H1 (cell line): ENCODE measurements around the gene CACNB1. TPM values are rescaled to one million over a fixed set of nuclear protein-coding genes. Genes with fewer than 3 reads are reported as not detected.

Experiments
- CTCF ChIA-PET: fragments of 300-600 bp; sonication (Branson Sonifier 250); formaldehyde crosslinking; loops from one replicate; lab custom pipeline; 2021; ENCODE audit not compliant: partially characterized antibody; lab: Charles Lee
- POLR2A ChIA-PET: fragments of 300-600 bp; sonication (Branson Sonifier 250); formaldehyde crosslinking; loops from one replicate; lab custom pipeline; 2021; ENCODE audit warnings: inconsistent platforms; ENCODE audit not compliant: partially characterized antibody; lab: Charles Lee
- DNase-seq, 2 experiments: peaks; one replicate each; pipeline versions ENCODE4 v3.0.0 to v3.0.0-alpha.2; 2010 to 2022; ENCODE audit warnings: low spot score in 2 of 2, low read depth in 1 of 2, mixed read lengths in 1 of 2
- FAIRE-seq: peaks from 2 replicates; lab custom pipeline; 2011; peaks lifted over from hg19 to GRCh38; lab: Jason Lieb, UNC
- H2AFZ ChIP-seq: 2 replicates; pipeline ENCODE4 v1.8.1; 2012; ENCODE audit warnings: low read length, inconsistent platforms
- H2AK5ac ChIP-seq: 2 replicates; pipeline ENCODE4 v1.6.1; 2013; ENCODE audit warnings: low read depth, low read length
- H2BK120ac ChIP-seq: replicated peaks from 2 replicates; pipeline ENCODE3; 2013; ENCODE audit warnings: low read depth, low read length, inconsistent platforms
- H2BK12ac ChIP-seq: 2 replicates; pipeline ENCODE4 v1.6.1; 2013; ENCODE audit warnings: low read depth, low read length
- H2BK15ac ChIP-seq: 2 replicates; pipeline ENCODE4 v1.6.1; 2013; ENCODE audit warnings: low read length
- H2BK20ac ChIP-seq: 2 replicates; pipeline ENCODE4 v1.6.1; 2013; ENCODE audit warnings: low read length
- H2BK5ac ChIP-seq: 2 replicates; pipeline ENCODE4 v1.6.1; 2013; ENCODE audit warnings: low read depth, low read length
- H3K14ac ChIP-seq: 2 replicates; pipeline ENCODE4 v1.6.1; 2013; ENCODE audit warnings: inconsistent platforms; ENCODE audit not compliant: insufficient read length
- H3K18ac ChIP-seq: 2 replicates; pipeline ENCODE4 v1.6.1; 2013; ENCODE audit warnings: low read length; ENCODE audit errors: extremely low read depth
- H3K23ac ChIP-seq: 2 replicates; pipeline ENCODE4 v1.6.1; 2013; ENCODE audit warnings: inconsistent platforms; ENCODE audit not compliant: insufficient read length
- H3K23me2 ChIP-seq: 2 replicates; pipeline ENCODE4 v1.6.1; 2013; ENCODE audit warnings: low read depth, low read length
- H3K27ac ChIP-seq: 2 replicates; pipeline ENCODE4 v1.6.1; 2011; ENCODE audit warnings: low read depth, low read length, inconsistent platforms
- H3K27me3 ChIP-seq, 4 experiments: replicated peaks in 1 of 4; 1 replicate in 1 of 4; 2 replicates in 3 of 4; pipeline versions ENCODE4 v1.6.1 to v1.8.1; 2011 to 2013; ENCODE audit warnings: low read length in 3 of 4, mild to moderate bottlenecking in 3 of 4, inconsistent platforms in 2 of 4, mixed read lengths in 2 of 4, moderate library complexity in 1 of 4; ENCODE audit not compliant: control insufficient read depth in 3 of 4, insufficient read depth in 3 of 4; ENCODE audit errors: extremely low read depth in 1 of 4
- H3K36me3 ChIP-seq, 4 experiments: 2 replicates each; pipeline versions ENCODE4 v1.6.1 to v1.8.1; 2011 to 2013; ENCODE audit warnings: mild to moderate bottlenecking in 4 of 4, low read length in 3 of 4, moderate library complexity in 2 of 4, control low read depth in 1 of 4, inconsistent platforms in 1 of 4; ENCODE audit not compliant: insufficient read depth in 4 of 4, control insufficient read depth in 2 of 4
- H3K4ac ChIP-seq: replicated peaks from 2 replicates; pipeline ENCODE3; 2013; ENCODE audit warnings: low read length, low read depth, mixed read lengths, inconsistent platforms; ENCODE audit not compliant: insufficient read length
- H3K4me1 ChIP-seq, 4 experiments: replicated peaks in 1 of 4; 1 replicate in 1 of 4; 2 replicates in 3 of 4; pipeline versions ENCODE4 v1.6.1 to v1.8.1; 2011 to 2013; ENCODE audit warnings: low read length in 3 of 4, inconsistent platforms in 2 of 4, mixed read lengths in 1 of 4; ENCODE audit not compliant: insufficient read depth in 4 of 4, control insufficient read depth in 3 of 4
- H3K4me2 ChIP-seq, 2 experiments: 2 replicates each; pipeline versions ENCODE4 v1.6.1 to v1.8.1; 2011 to 2013; ENCODE audit warnings: low read depth in 2 of 2, low read length in 2 of 2, control low read depth in 1 of 2, inconsistent platforms in 1 of 2, mild to moderate bottlenecking in 1 of 2; ENCODE audit not compliant: insufficient read depth in 1 of 2
- H3K4me3 ChIP-seq, 4 experiments: fragments of 200-600, 300-600 bp in 1 of 4; sonication (generic), shearing (Covaris generic), sonication (Bioruptor Twin) in 1 of 4; 2 replicates each; pipeline versions ENCODE4 v1.5.1 to v1.8.1; 2011 to 2016; ENCODE audit warnings: low read length in 4 of 4, low read depth in 3 of 4, control low read depth in 2 of 4, inconsistent platforms in 2 of 4, mild to moderate bottlenecking in 2 of 4, mixed read lengths in 1 of 4, moderate library complexity in 1 of 4; ENCODE audit not compliant: insufficient read depth in 2 of 4; ENCODE audit errors: extremely low read depth in 1 of 4
- H3K56ac ChIP-seq: replicated peaks from 2 replicates; pipeline ENCODE3; 2013; ENCODE audit warnings: low read depth, mild to moderate bottlenecking, mixed read lengths, low read length, inconsistent platforms; ENCODE audit not compliant: insufficient read length
- H3K79me1 ChIP-seq: 2 replicates; pipeline ENCODE4 v1.6.1; 2013; ENCODE audit warnings: low read depth, low read length, control low read depth
- H3K79me2 ChIP-seq, 2 experiments: 2 replicates each; pipeline versions ENCODE4 v1.6.1 to v1.8.1; 2012 to 2013; ENCODE audit warnings: low read length in 2 of 2, mild to moderate bottlenecking in 2 of 2, inconsistent platforms in 1 of 2; ENCODE audit not compliant: insufficient read depth in 2 of 2, control insufficient read depth in 1 of 2
- H3K9ac ChIP-seq, 4 experiments: replicated peaks in 1 of 4; 1 replicate in 1 of 4; 2 replicates in 3 of 4; pipeline versions ENCODE4 v1.6.1 to v1.8.1; 2011 to 2013; ENCODE audit warnings: low read depth in 3 of 4, low read length in 3 of 4, control low read depth in 2 of 4, mild to moderate bottlenecking in 2 of 4, moderate library complexity in 2 of 4, inconsistent platforms in 1 of 4; ENCODE audit errors: extremely low read depth in 1 of 4
- H3K9me3 ChIP-seq, 2 experiments: 2 replicates each; pipeline versions ENCODE4 v1.6.1 to v1.8.1; 2012 to 2013; ENCODE audit warnings: mild to moderate bottlenecking in 2 of 2, moderate library complexity in 2 of 2, control low read depth in 1 of 2, inconsistent platforms in 1 of 2, low read depth in 1 of 2, low read length in 1 of 2, mixed read lengths in 1 of 2; ENCODE audit not compliant: insufficient read depth in 2 of 2
- H4K20me1 ChIP-seq, 2 experiments: replicated peaks in 1 of 2; 2 replicates each; pipeline versions ENCODE3 to v1.8.1; 2011 to 2013; ENCODE audit warnings: inconsistent platforms in 2 of 2, low read length in 2 of 2, mild to moderate bottlenecking in 1 of 2; ENCODE audit not compliant: insufficient read depth in 2 of 2, control insufficient read depth in 1 of 2
- H4K5ac ChIP-seq: 2 replicates; pipeline ENCODE4 v1.6.1; 2013; ENCODE audit warnings: low read length, low read depth, mixed read lengths, inconsistent platforms; ENCODE audit not compliant: insufficient read length
- H4K8ac ChIP-seq: 2 replicates; pipeline ENCODE4 v1.8.0; 2013; ENCODE audit warnings: mild to moderate bottlenecking, moderate library complexity, low read length, inconsistent platforms; ENCODE audit not compliant: insufficient read depth; ENCODE audit errors: extremely low read depth
- H4K91ac ChIP-seq: replicated peaks from 2 replicates; pipeline ENCODE3; 2013; ENCODE audit warnings: low read length, mixed read lengths, inconsistent platforms; ENCODE audit not compliant: insufficient read length
- CHD1 ChIP-seq: IDR thresholded peaks from 2 replicates; pipeline ENCODE4 v1.6.1; 2012; ENCODE audit warnings: low read depth, low read length, improper control_type of control experiment
- JUN ChIP-seq: IDR thresholded peaks from 2 replicates; pipeline ENCODE4 v1.6.1; 2011; ENCODE audit warnings: low read depth, mild to moderate bottlenecking, improper control_type of control experiment, low read length
- MAFK ChIP-seq: IDR thresholded peaks from 2 replicates; pipeline ENCODE4 v1.6.1; 2012; ENCODE audit warnings: low read depth, mild to moderate bottlenecking, improper control_type of control experiment, low read length
- RBBP5 ChIP-seq: IDR thresholded peaks from 2 replicates; pipeline ENCODE4 v1.7.1; 2012; ENCODE audit warnings: low read depth, mild to moderate bottlenecking, inconsistent platforms, low read length, moderate library complexity, borderline replicate concordance
- SIN3A ChIP-seq, 2 experiments: IDR thresholded peaks in 1 of 2; conservative IDR thresholded peaks in 1 of 2; 2 replicates each; pipeline ENCODE4 v1.6.1; 2011 to 2012; ENCODE audit warnings: low read length in 2 of 2, improper control_type of control experiment in 1 of 2, low read depth in 1 of 2, mild to moderate bottlenecking in 1 of 2
- SRF ChIP-seq: IDR thresholded peaks from 2 replicates; pipeline ENCODE4 v1.6.1; 2011; ENCODE audit warnings: mild to moderate bottlenecking, low read depth, low read length, moderate library complexity
- TAF7 ChIP-seq: optimal IDR thresholded peaks from 2 replicates; pipeline ENCODE3; 2011; ENCODE audit warnings: low read depth, mild to moderate bottlenecking, inconsistent platforms, low read length, moderate library complexity, borderline replicate concordance
- TCF12 ChIP-seq: IDR thresholded peaks from 2 replicates; pipeline ENCODE4 v1.6.1; 2011; ENCODE audit warnings: low read depth, mild to moderate bottlenecking, low read length
- YY1 ChIP-seq: IDR thresholded peaks from 2 replicates; pipeline ENCODE4 v1.6.1; 2011; ENCODE audit warnings: low read depth, mild to moderate bottlenecking, low read length
- WGBS, 2 experiments: shearing (Covaris generic) in 1 of 2; methylation state at CpG; one replicate each; pipeline versions ENCODE4 v1.1.6 to v1.1.7; 2013 to 2015; ENCODE audit warnings: low lambda C conversion rate in 2 of 2, mixed read lengths in 2 of 2, inconsistent platforms in 1 of 2, low coverage in 1 of 2, missing lambda C conversion rate in 1 of 2; ENCODE audit not compliant: insufficient replicate concordance in 2 of 2, insufficient coverage in 1 of 2, insufficient read length in 1 of 2; ENCODE audit errors: extremely low coverage in 1 of 2, missing lambda C conversion rate in 1 of 2; 5-methylcytosine and 5-hydroxymethylcytosine counted together
- polyA plus RNA-seq, 7 experiments: library from polyadenylated mRNA; depleted of rRNA in 3 of 7; stranded (reverse) in 5 of 7; unstranded in 2 of 7; fragments of >200 nt in 5 of 7; fragments of 200-250 nt in 2 of 7; gene quantifications; 1 replicate in 5 of 7; 2 replicates in 1 of 7; 4 replicates in 1 of 7; pipeline versions ENCODE4 v1.2.1 to v1.2.3, GENCODE V29; 2011 to 2013; ENCODE audit warnings: missing spikeins in 2 of 7, mixed read lengths in 2 of 7
- total RNA-seq: library from RNA; stranded (reverse); fragmentation: NEBNext Ultra II Directional; extraction: Animal tissue kit (Norgen Biotek cat#: 25700); gene quantifications from 2 replicates; pipeline ENCODE4 v1.2.1, GENCODE V29; 2021
- TF ChIP-seq, protein P1 (sequence below): IDR thresholded peaks from 2 replicates; pipeline ENCODE4 v1.6.1; 2012; ENCODE audit warnings: low read length, inconsistent platforms

CACNB1 gene
- total and polyA plus RNA-seq, 2 of the 8 experiments (the other 6 are each of a cell fraction or from before 2014, with no cell fraction given): 7.2 to 17.8 TPM

DNA sequence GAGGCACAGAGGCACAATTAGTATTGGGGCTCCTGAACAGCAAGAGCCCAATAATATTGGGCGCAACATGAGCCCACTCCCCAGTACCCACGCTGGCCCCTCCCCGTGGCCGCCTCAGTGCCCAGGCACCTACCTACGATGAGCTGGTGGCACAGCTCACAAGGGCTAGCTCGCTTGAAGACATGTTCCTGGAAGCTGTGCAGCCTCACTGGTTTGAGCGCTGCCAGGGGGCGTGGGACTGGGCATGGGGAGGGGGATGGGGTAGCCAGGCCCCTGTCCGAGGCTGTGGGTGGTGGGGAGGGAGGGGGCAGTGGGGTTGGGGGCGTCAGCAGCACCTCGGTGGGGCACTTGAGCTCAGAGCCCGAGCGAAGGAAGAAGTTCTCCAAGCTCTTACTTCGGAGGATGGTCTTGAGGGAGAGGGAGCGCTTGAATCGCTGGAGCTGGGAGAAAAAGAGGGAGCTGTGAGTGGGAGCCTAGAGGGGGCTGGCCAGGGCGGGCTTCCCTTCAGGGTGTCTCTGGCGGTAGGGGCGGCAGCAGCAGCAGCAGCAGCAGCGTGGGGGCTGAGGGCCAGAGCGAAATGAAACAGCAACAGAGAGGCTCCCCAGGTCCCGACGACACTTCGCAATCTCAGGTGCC is 20.4 kb upstream of the CACNB1 start:
- Histone ChIP-seq H3K14ac (no peak overlapping the region), H2BK15ac (no peak overlapping the region), H2BK120ac (no peak overlapping the region), H2AFZ (no peak overlapping the region; the same call in 1 of the 2 replicates), H3K9ac (no peak overlapping the region), H3K36me3 (no peaks in the 10 kb centered on the region), H3K9me3 (no peaks in the 10 kb centered on the region), H4K8ac (no peak overlapping the region), H3K4me2 (peak overlapping the region; percentile 19 to 62), H3K18ac (peak overlapping the region; percentile 48), H3K4me1 (peaks cover 0 to 8% (median 4%) of the 10 kb centered on the region in 4 experiments; a peak in 5 of 7 replicates), H3K27ac (no peak overlapping the region), H3K27me3 (peaks cover 0 to 17% (median 11%) of the 10 kb centered on the region in 4 experiments; a peak in 6 of 7 replicates), H3K79me2 (no peaks in the 10 kb centered on the region), H4K20me1 (no peaks in the 10 kb centered on the region), H2AK5ac (no peak overlapping the region), H2BK12ac (peak overlapping the region; percentile 60; the same call in 1 of the 2 replicates), H3K56ac (no peak overlapping the region), H3K23me2 (no peaks in the 10 kb centered on the region), H3K79me1 (no peaks in the 10 kb centered on the region), H3K4me3 (peak overlapping the region in 3 of 4 experiments; percentile 11 to 46 (median 20); a peak in 4 of 8 replicates), H2BK20ac (no peak overlapping the region), H4K5ac (no peak overlapping the region), H4K91ac (peak overlapping the region; percentile 27), H3K4ac (no peak overlapping the region), H2BK5ac (no peak overlapping the region), H3K23ac (no peak overlapping the region)
- POLR2A ChIA-PET: interaction anchor here (0.8 to 7.8 kb wide), 5 partner anchors 12 to 27 kb away, joined by 4 to 92 read pairs (median 4); partner anchors contain the start of gene RPL19
- FAIRE-seq (no peak), DNase-seq (no peak)
- 35% methylated on average over 19 of the region's 24 CpGs; no CpG with 5 or more reads in 1 of the 2 experiments for WGBS, 2 experiments
- CTCF ChIA-PET: interaction anchor here (2.6 to 24.1 kb wide), 3 partner anchors 10 to 53 kb away, joined by 9 to 982 read pairs (median 27); partner anchors contain the start of gene ARL5C
- TF ChIP-seq TAF7: no peak
- no peak for TF ChIP-seq SRF
- no peak for TF ChIP-seq YY1
- no peak for TF ChIP-seq TCF12
- no peak for TF ChIP-seq RBBP5
- TF ChIP-seq, protein P1, sequence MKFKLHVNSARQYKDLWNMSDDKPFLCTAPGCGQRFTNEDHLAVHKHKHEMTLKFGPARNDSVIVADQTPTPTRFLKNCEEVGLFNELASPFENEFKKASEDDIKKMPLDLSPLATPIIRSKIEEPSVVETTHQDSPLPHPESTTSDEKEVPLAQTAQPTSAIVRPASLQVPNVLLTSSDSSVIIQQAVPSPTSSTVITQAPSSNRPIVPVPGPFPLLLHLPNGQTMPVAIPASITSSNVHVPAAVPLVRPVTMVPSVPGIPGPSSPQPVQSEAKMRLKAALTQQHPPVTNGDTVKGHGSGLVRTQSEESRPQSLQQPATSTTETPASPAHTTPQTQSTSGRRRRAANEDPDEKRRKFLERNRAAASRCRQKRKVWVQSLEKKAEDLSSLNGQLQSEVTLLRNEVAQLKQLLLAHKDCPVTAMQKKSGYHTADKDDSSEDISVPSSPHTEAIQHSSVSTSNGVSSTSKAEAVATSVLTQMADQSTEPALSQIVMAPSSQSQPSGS: no peak
- no peak for TF ChIP-seq JUN
- TF ChIP-seq MAFK: no peak
- no peak for TF ChIP-seq SIN3A (conservative IDR thresholded peaks at IDR 0.05 in 1 of 2, IDR thresholded peaks at IDR 0.05 in 1 of 2; ENCODE audit: low read depth in 1 of 2, low read length in 2 of 2)
- no peak for TF ChIP-seq CHD1
